ENCODE results near the gene RAD51. TPM values are rescaled to one million over a fixed set of nuclear protein-coding genes. Genes with fewer than 3 reads are reported as not detected.

The RAD51 gene
- total and polyA plus RNA-seq, 9 of the 15 experiments (the other 6 are each of a cell fraction or from before 2014, with no cell fraction given): 16.0 to 63.8 (median 34.6) TPM

GRCh38 chr15:40694688-40695468 lies at the start of gene RAD51 (continued):
- TF ChIP-seq ZNF217 (CRISPR knock-in tag; IDR thresholded peaks at IDR 0.05): no peak
- TF ChIP-seq HNRNPH1 (optimal IDR thresholded peaks at IDR 0.05; ENCODE audit: low read depth, low read length): no peak
- TF ChIP-seq LEF1 (IDR thresholded peaks at IDR 0.05): no peak
- no peak for TF ChIP-seq RBM15 (IDR thresholded peaks at IDR 0.05; ENCODE audit: insufficient read depth, low read length)
- no peak for TF ChIP-seq TSHZ1 (CRISPR knock-in tag; IDR thresholded peaks at IDR 0.05)
- no peak for TF ChIP-seq ZFP30 (CRISPR knock-in tag; IDR thresholded peaks at IDR 0.05; ENCODE audit: borderline replicate concordance)
- TF ChIP-seq MTA2 (IDR thresholded peaks at IDR 0.05; ENCODE audit: low read depth): no peak
- 0 out of 2 replicates have a peak, but pooled peaks have one; percentile 60 for TF ChIP-seq HDAC6 (IDR thresholded peaks at IDR 0.05; ENCODE audit: low read depth, low read length)
- peak; percentile 66 for TF ChIP-seq PHF20 (IDR thresholded peaks at IDR 0.05; ENCODE audit: partially characterized antibody)
- TF ChIP-seq MAX (CRISPR knock-in tag; IDR thresholded peaks at IDR 0.05): peak; percentile 87
- no peak for TF ChIP-seq DIDO1 (tag; IDR thresholded peaks at IDR 0.05; ENCODE audit: low read depth)
- no peak for TF ChIP-seq YBX1 (IDR thresholded peaks at IDR 0.05)
- TF ChIP-seq CREB1 (IDR thresholded peaks at IDR 0.05): peak; percentile 76
- TF ChIP-seq CREB1 (CRISPR knock-in tag; IDR thresholded peaks at IDR 0.05): peak; percentile 86
